Gastrocnemius medialis (tissue), 4 donors: ENCODE measurements around the gene FERMT2.

Experiments used
- CTCF ChIP-seq, 5 experiments: fragments of 450-650 bp in 3 of 5; fragments of 200-600 bp in 2 of 5; sonication (generic) in 2 of 5; IDR thresholded peaks in 4 of 5; conservative IDR thresholded peaks in 1 of 5; 1 replicate in 4 of 5; 2 replicates in 1 of 5; pipeline ENCODE4 v1.5.1; 2016 to 2019; ENCODE audit warnings: antibody characterized with exemption in 5 of 5, mild to moderate bottlenecking in 3 of 5, moderate library complexity in 3 of 5
- POLR2A ChIP-seq, 2 donors: fragments of 450-650 bp; IDR thresholded peaks; one replicate each; pipeline ENCODE4 v1.6.1; 2017; ENCODE audit warnings: antibody characterized with exemption in 2 of 2, mild to moderate bottlenecking in 2 of 2, moderate library complexity in 2 of 2

- TF ChIP-seq CTCF (IDR thresholded peaks at IDR 0.05 in 4 of 5, conservative IDR thresholded peaks at IDR 0.05 in 1 of 5) (no peak), POLR2A (IDR thresholded peaks at IDR 0.05) (no peak)
Measured at GRCh38 chr14:52906141-52906601, 44.7 kb downstream of the FERMT2 start.
